WI38 (cell line): ENCODE results near the gene PBX1.

Experiments
- H3K4me3 ChIP-seq: 2 replicates; pipeline ENCODE4 v1.5.1; 2011; ENCODE audit warnings: low read depth, mild to moderate bottlenecking, control low read depth, low read length
- CTCF ChIP-seq: IDR thresholded peaks from 2 replicates; pipeline ENCODE4 v1.5.1; 2012; ENCODE audit warnings: low read depth, mild to moderate bottlenecking, control low read depth, low read length

Gene PBX1

DNA sequence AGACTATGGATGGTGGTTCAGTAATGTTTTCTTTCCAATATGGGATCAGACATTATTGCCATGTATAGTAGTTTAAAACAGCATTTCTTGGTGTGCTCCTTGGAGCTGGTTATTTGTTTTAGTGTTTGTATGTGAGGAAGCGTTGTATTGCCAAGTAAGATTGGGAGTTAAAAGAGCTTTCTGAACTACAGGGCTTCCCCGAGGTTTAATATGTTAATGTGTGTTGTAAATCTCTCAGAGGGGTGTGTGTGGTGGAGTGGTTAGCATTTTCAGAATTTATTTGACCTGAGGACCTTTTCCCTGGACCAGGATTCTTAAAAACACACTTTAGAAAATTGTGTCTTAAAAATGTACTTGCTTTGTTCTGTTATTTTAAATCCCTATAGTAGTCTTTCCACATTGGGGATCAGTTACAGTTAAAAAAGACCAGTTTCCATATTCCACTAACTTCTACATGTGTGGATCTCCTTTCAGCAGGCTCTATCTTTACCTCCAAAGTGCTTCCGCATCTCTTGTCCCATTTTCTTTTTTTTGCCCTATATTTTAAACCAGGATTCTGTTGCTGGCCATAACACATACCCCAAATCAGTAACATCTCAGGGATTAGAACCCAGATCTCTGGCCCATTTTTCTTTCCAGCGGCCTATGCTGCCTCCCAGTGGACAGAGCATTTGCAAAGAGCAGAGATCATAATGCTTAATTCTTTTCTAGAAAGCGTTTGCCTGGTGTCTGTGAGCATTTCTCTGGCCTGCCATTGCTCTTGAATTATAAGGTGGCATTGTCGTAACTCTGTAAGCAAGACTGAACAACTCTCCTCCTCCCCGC, 58.6 kb downstream of the PBX1 start:
- TF ChIP-seq CTCF, result peak; percentile 49
- H3K4me3 ChIP-seq, result no peak overlapping the region

GRCh38 chr1:164618202-164618564, 59.2 kb downstream of the PBX1 start:
- no peak for TF ChIP-seq CTCF
- H3K4me3 ChIP-seq, result no peak overlapping the region

DNA sequence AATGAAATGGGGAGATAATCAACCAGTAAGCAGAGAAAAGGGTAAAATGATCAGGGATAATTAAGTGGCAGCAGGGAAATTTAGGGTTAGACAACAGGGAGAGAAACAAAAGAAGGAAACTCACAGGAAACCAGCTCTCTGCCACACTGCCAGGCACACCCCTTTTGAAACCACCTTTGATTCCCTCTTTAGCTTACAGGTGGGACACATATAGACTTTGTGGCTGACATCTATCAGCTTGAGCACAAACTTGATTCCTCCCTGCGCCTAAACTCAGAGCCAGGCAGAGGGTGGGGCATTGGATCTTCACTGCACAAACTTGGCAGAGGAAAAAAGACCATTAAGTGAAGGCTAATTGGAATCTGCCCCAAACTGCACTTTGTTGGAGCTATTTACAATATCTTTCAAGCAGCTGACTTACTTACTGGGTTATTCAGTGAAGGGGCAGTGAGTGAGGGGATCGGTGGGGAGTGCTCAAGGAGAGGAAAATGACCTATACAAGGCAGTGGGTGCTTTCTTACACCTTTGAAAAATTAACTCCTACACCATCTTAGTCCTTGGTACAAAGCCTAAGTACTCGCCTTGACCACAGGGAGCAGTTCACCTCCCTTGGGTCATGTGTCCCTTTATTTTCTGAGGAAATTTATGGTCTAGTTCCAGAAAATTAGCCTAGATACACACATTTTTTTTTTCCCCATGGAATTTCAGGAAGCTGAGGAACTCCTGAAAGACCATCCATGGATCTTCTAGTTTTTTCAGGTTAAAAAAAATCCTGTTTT, 60.2 kb downstream of the PBX1 start:
- TF ChIP-seq CTCF, result no peak
- no peak overlapping the region for H3K4me3 ChIP-seq

- H3K4me3 ChIP-seq, result no peak overlapping the region
- TF ChIP-seq CTCF, result no peak
Observed at GRCh38 chr1:164622068-164622845, 63.3 kb downstream of the PBX1 start.

- H3K4me3 ChIP-seq, result no peak overlapping the region
- TF ChIP-seq CTCF, result no peak
Observed at GRCh38 chr1:164623805-164624204, 64.8 kb downstream of the PBX1 start.

DNA sequence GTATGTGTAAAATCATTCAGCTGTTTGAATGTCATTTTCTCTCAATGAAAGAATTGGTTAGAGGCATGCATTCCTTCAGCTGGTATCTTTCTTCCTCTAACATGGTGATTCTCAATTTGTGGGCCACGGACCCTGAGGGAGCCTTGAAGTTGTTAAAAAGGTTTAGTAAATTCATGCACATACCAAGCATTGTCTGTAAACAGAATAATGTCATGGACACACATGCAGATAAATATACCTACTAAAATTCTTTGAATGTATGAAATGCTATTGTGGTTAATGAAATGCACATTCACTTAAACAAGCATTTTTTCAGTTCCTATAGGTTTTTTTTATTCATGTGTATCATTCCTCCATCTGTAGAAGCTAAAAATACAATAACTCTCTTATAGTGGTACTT, 65.4 kb downstream of the PBX1 start:
- TF ChIP-seq CTCF, result no peak
- H3K4me3 ChIP-seq, result no peak overlapping the region
